Muscle layer of duodenum (tissue), 2 donors: ENCODE measurements around the gene DENND1A.
"Not testable (repeated sequence)": the region's sequence is repeated elsewhere in the genome, so short reads cannot be mapped to it uniquely, and the experiment has no call there.

Experiments
- H3K27ac ChIP-seq: one replicate; pipeline ENCODE4 v1.7.0; 2013; ENCODE audit warnings: mild to moderate bottlenecking, low read length
- H3K27me3 ChIP-seq: one replicate; pipeline ENCODE4 v1.7.0; 2013; ENCODE audit warnings: low read depth, mild to moderate bottlenecking, control low read depth, low read length
- H3K36me3 ChIP-seq, 2 donors: one replicate each; pipeline ENCODE4 v1.7.0; 2013; ENCODE audit warnings: low read length in 2 of 2, control low read depth in 1 of 2, mild to moderate bottlenecking in 1 of 2; ENCODE audit not compliant: insufficient read depth in 2 of 2, control insufficient read depth in 1 of 2
- H3K4me1 ChIP-seq, 2 donors: one replicate each; pipeline ENCODE4 v1.7.0; 2013; ENCODE audit warnings: low read length in 2 of 2, mild to moderate bottlenecking in 2 of 2, control low read depth in 1 of 2, moderate library complexity in 1 of 2; ENCODE audit not compliant: insufficient read depth in 2 of 2, control insufficient read depth in 1 of 2
- H3K4me3 ChIP-seq, 2 donors: one replicate each; pipeline ENCODE4 v1.7.0; 2013; ENCODE audit warnings: low read length in 2 of 2, low read depth in 1 of 2, mild to moderate bottlenecking in 1 of 2
- H3K9me3 ChIP-seq, 2 donors: one replicate each; pipeline ENCODE4 v1.7.0; 2013; ENCODE audit warnings: low read length in 2 of 2, control low read depth in 1 of 2, mild to moderate bottlenecking in 1 of 2; ENCODE audit not compliant: control insufficient read depth in 1 of 2
- donor health status: healthy.

DENND1A gene

DNA sequence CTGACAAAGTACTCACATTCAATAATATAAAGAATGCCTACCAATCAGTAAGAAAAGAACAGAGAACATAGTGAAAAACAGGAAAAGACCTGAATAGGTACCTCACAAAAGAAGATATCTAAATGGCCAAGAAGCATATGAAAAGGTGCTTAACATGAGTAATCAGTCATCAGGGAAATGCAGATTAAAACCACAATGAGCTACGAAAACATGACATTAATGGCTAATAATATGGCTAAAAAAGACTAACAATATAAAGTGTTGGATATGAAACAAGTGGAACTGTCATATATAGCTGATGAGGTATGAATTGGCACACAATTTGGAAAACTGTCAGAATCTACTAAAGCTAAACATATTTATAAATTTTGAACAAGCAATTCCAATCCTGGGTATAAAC is 18.9 kb downstream of the DENND1A start:
- H3K4me3 ChIP-seq = no peak overlapping the region
- no peaks in the 10 kb centered on the region for H3K27me3 ChIP-seq
- no peaks in the 10 kb centered on the region for H3K36me3 ChIP-seq
- H3K27ac ChIP-seq = no peak overlapping the region
- peaks cover 0 to 4% of the 10 kb centered on the region in 2 donors for H3K9me3 ChIP-seq
- H3K4me1 ChIP-seq = no peaks in the 10 kb centered on the region

DNA sequence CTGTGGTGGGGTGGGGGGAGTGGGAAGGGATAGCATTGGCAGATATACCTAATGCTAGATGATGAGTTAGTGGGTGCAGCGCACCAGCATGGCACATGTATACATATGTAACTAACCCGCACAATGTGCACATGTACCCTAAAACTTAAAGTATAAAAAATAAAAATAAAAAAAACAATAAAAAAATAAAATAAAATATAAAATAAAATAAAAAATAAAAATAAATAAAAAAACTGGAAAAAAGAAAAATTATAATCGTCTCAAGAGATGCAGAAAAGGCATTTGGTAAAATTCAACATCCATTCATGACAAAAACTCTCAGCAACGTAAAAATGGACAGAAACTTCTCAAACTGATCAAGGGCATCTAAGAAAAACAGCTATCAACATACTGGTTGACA is 20.7 kb downstream of the DENND1A start:
- not testable (repeated sequence) for H3K4me1 ChIP-seq, H3K27me3 ChIP-seq, H3K36me3 ChIP-seq, H3K27ac ChIP-seq, H3K9me3 ChIP-seq, H3K4me3 ChIP-seq

DNA sequence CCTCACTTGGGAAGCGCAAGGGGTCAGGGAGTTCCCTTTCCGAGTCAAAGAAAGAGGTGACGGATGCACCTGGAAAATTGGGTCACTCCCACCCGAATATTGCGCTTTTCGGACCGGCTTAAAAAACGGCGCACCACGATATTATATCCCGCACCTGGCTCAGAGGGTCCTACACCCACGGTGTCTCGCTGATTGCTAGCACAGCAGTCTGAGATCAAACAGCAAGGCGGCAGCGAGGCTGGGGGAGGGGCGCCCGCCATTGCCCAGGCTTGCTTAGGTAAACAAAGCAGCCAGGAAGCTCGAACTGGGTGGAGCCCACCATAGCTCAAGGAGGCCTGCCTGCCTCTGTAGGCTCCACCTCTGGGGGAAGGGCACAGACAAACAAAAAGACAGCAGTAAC is 26.4 kb downstream of the DENND1A start:
- H3K4me3 ChIP-seq, H3K27ac ChIP-seq, H3K4me1 ChIP-seq, H3K36me3 ChIP-seq, H3K9me3 ChIP-seq, H3K27me3 ChIP-seq: not testable (repeated sequence)

DNA sequence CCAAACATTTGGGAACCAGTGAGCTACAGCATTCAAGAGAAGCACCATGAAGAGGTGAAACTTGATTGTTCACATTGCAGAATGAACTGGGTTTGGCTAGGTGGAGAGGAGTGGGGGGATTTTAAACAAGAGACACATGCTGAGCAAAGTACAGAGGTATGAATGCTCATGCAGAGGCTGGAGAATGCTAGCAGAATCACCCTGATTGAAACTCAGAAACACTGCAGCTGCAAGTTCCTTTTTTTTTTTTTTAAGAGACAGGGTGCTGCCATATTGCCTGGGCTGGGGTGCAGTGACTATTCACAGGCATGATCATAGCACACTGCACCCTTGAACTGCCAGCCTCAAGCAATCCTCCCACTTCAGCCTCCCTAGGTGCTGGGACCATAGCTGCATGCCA is 35.1 kb downstream of the DENND1A start:
- Histone ChIP-seq H3K36me3 (no peaks in the 10 kb centered on the region), H3K27me3 (no peaks in the 10 kb centered on the region), H3K4me1 (peaks cover 0 to 3% of the 10 kb centered on the region in 2 donors), H3K4me3 (no peak overlapping the region), H3K9me3 (no peaks in the 10 kb centered on the region), H3K27ac (no peak overlapping the region)

DNA sequence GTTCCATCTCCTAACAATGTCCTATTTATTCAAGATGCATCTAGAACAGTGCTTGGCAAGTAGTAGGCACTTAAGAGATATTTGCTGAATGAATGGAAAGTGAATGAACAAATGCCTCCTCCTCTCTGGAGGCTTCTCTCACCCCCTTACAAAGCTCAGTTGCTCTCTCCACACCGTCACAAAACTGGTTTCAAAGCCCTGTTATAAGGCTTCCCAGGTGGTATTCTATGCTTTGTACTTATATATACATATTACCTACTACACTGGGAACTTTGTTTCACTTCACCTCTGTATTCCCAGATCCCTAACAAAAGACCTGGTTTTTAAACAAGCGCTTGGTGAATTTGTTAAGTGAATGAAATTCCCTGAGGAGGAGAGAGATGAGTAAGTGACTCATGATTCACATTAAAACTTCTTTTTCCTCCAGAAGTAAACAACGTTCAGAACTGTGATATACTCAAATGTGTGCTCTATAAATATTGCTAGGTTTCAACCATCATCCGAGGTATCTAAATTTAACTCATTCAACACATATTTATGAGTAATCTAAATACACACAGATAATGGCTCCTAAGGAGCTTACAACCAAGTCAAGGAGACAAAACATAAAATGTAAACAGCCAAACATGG is 36.0 kb downstream of the DENND1A start:
- Histone ChIP-seq H3K9me3 (no peaks in the 10 kb centered on the region), H3K27me3 (no peaks in the 10 kb centered on the region), H3K4me3 (no peak overlapping the region), H3K36me3 (no peaks in the 10 kb centered on the region), H3K4me1 (peaks cover 0 to 3% of the 10 kb centered on the region in 2 donors), H3K27ac (no peak overlapping the region)

DNA sequence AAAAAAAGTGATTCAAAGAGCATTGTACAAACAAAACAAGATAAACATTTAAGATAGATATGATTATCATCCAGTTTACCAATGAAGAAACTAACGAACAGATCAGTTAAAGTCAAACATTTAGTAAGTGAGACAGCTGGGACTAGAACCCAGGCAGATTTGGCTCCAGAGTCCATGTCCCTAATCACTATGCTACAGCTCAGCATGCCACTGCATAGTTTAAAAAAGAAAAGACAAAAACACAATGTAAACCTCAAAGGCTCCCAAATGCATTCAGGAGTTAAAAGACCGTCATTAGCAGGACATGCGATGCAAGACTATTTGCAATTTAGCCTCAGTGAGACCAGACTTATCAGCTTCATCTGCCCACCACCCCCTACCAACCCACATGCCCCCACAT is 36.8 kb downstream of the DENND1A start:
- Histone ChIP-seq H3K4me3 (no peak overlapping the region), H3K27me3 (no peaks in the 10 kb centered on the region), H3K36me3 (peaks cover 0 to 3% of the 10 kb centered on the region in 2 donors), H3K4me1 (peaks cover 0 to 3% of the 10 kb centered on the region in 2 donors), H3K27ac (no peak overlapping the region), H3K9me3 (no peaks in the 10 kb centered on the region)

DNA sequence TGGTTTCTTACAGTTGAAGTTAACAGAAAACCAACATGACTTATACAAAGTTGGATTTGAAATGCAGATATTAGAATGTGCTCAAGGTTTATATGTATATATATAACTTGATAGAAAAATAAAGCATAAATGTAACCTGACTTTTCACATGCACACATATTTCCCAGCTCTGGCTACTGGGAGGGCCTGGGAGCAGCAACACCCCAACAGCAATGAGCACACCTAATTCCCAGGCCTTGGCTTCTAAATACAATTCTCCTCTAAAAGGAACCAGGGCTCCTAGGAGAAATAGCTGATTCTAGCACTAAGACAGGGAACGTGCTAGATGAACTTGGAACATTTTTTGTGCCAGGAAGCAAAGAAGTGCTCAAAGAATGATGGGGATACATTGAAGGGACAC is 42.1 kb downstream of the DENND1A start:
- no peaks in the 10 kb centered on the region for H3K9me3 ChIP-seq

DNA sequence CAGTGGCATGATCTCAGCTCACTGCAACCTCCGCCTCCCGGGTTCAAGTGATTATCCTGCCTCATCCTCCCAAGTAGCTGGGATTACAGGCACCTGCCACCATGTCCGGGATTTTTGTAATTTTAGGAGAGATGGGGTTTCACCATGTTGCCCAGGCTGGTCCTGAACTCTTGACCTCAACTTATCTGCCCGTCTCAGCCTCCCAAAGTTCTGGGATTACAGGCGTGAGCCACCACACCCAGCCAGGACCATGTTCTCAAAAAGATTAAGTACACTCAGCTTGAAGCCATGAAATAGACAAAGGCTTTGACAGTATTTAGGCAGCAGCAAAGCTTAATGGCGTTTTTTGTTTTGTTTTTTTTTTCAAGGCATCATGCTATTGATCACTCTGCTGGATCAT is 44.1 kb downstream of the DENND1A start:
- not testable (repeated sequence) for H3K27me3 ChIP-seq, H3K27ac ChIP-seq, H3K36me3 ChIP-seq, H3K4me1 ChIP-seq, H3K9me3 ChIP-seq, H3K4me3 ChIP-seq

More for the DNA sequence above, 42.1 kb downstream of the DENND1A start:
- Histone ChIP-seq H3K36me3 (peaks cover 0 to 5% of the 10 kb centered on the region in 2 donors), H3K27me3 (no peaks in the 10 kb centered on the region), H3K4me1 (no peaks in the 10 kb centered on the region), H3K4me3 (no peak overlapping the region), H3K27ac (no peak overlapping the region)

DNA sequence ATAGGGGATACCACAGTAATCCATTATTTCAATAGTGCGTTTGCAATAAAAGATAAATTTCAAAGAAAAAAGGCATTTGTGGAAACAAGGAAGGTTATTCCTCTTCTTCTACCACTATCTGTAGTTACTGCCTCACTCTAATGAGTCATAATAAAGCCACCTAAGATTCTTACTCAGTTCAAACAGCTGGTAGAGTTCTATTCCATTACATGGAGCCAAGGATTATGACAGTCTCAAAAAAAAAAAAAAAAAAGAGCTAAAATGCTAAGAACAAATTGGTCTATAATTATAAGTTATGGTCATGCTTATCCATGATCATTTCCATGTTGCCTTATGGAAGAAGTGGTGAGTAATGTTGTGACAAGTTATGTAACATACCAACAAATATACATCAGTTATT is 46.3 kb downstream of the DENND1A start:
- H3K27ac ChIP-seq = no peak overlapping the region
- peaks cover 0 to 5% of the 10 kb centered on the region in 2 donors for H3K36me3 ChIP-seq

DNA sequence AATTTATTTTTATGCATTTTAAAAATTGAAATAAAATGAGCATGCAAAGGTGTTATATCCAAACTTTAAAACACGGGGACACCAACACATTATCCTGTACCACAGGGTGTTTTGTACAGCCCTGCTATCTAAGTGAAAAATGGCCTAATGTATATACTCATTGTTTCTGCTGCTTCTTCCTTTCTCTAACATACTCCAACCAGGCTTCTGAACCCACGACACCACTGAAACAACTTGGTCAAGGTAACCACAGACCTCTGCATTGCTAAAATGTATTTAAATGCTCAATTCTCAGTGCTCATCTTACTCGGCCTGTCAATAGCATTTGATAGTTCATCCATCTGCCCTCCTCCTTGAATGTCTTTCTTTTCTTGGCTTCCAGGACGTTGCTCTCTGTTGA is 48.3 kb downstream of the DENND1A start:
- Histone ChIP-seq H3K4me3 (no peak overlapping the region), H3K27ac (no peak overlapping the region), H3K4me1 (no peaks in the 10 kb centered on the region), H3K9me3 (no peaks in the 10 kb centered on the region), H3K27me3 (no peaks in the 10 kb centered on the region), H3K36me3 (peaks cover 1 to 4% of the 10 kb centered on the region in 2 donors)

More for the DNA sequence above, 46.3 kb downstream of the DENND1A start:
- Histone ChIP-seq H3K4me3 (no peak overlapping the region), H3K4me1 (no peaks in the 10 kb centered on the region), H3K27me3 (no peaks in the 10 kb centered on the region), H3K9me3 (no peaks in the 10 kb centered on the region)

DNA sequence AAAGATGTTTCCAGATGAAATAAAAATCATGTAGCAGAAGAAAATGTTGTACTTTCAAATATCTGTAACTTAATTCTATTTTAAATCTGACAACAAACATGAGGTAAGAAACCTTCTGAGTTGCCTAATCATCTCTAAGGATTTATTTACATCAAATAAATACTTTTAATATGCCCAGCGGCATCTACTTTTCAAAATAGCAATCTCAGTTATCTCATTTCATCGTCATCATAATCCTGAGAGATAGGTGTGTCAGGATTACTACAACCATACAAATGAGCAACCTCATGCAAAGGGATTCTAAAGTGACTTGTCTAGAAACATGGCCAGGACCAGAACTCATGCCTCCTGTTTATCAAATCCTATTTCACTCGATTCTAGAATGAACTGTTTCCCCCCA is 49.5 kb downstream of the DENND1A start:
- no peaks in the 10 kb centered on the region for H3K4me1 ChIP-seq
- H3K36me3 ChIP-seq = peaks cover 3 to 8% of the 10 kb centered on the region in 2 donors
- H3K27me3 ChIP-seq = no peaks in the 10 kb centered on the region
- no peak overlapping the region for H3K27ac ChIP-seq
- no peak overlapping the region for H3K4me3 ChIP-seq
- no peaks in the 10 kb centered on the region for H3K9me3 ChIP-seq

DNA sequence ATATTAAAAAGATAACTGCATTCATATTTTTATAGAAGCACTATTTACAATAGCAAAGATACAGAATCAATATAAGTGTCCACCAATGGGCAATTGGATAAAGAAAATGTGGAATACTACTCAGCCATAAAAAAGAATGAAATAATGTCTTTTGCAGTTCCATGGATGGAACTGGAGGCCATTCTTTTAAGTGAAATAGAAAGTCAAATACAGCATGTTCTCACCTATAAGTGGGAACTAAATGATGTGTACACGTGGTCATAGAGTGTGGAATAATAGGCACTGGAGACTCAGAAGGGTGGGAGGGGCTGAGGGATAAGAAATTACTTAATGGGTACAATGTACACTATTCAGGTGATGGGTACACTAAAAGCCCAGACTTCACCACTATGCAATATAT is 53.2 kb downstream of the DENND1A start:
- no peaks in the 10 kb centered on the region for H3K27me3 ChIP-seq
- H3K4me1 ChIP-seq = no peaks in the 10 kb centered on the region
- H3K4me3 ChIP-seq = no peak overlapping the region
- H3K36me3 ChIP-seq = peaks cover 3 to 9% of the 10 kb centered on the region in 2 donors
- H3K9me3 ChIP-seq = no peaks in the 10 kb centered on the region
- H3K27ac ChIP-seq = no peak overlapping the region
